ENCODE results near the gene SUPT20H. TPM values are rescaled to one million over a fixed set of nuclear protein-coding genes. Genes with fewer than 3 reads are reported as not detected.

Gene SUPT20H
- polyA plus RNA-seq, 1 donor (not counting 4 experiments of a cell fraction or from before 2014, with no cell fraction given), result 65.4 TPM

DNA sequence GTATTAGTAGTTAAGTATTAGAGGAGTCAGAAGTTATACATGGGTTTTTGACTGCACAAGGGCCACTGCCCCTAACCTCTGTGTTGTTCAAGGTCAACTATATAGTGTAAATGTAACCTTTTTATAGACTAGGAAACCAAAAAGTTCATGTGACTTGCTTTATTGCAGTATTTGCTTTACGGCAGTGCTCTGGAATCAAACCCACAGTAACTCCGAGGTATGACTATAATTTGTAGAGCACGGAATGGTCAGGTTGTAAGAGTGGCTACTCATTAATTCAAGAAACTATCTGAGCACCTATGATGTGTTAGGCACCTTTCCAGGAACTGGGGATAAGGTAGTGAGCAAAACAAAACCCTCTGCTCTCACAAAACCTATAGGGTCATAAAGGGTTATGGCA is 22.2 kb downstream of the SUPT20H start:
- Histone ChIP-seq H3K9me3 (ENCODE audit: control insufficient read depth, low read depth, low read length) (no peaks in the 10 kb centered on the region), H4K20me1 (ENCODE audit: control insufficient read depth, extremely low read depth, insufficient read depth, low read length) (no peaks in the 10 kb centered on the region), H3K27ac (ENCODE audit: control insufficient read depth, insufficient read depth, low read length) (no peak overlapping the region), H3K9me1 (ENCODE audit: control insufficient read depth, extremely low read depth, insufficient read depth, low read length) (no peaks in the 10 kb centered on the region), H3K9ac (ENCODE audit: control insufficient read depth, extremely low read depth, insufficient read depth, low read length) (no peak overlapping the region), H3K27me3 (ENCODE audit: control insufficient read depth, extremely low read depth, insufficient read depth, low read length) (no peaks in the 10 kb centered on the region), H3K36me3 (ENCODE audit: control insufficient read depth in 2 of 2, extremely low read depth in 1 of 2, insufficient read depth in 2 of 2, low read length in 2 of 2) (peaks cover 20 to 35% of the 10 kb centered on the region in 2 experiments), H3K4me3 (ENCODE audit: control insufficient read depth in 2 of 3, extremely low read depth in 1 of 3, insufficient read depth in 2 of 3, low read depth in 1 of 3, low read length in 3 of 3) (no peak overlapping the region), H3K79me2 (ENCODE audit: control insufficient read depth, insufficient read depth, low read length) (no peaks in the 10 kb centered on the region), H3K4me2 (ENCODE audit: control insufficient read depth, extremely low read depth, insufficient read depth, low read depth, low read length) (no peak overlapping the region), H2AFZ (ENCODE audit: control insufficient read depth, low read length) (no peak overlapping the region), H3K4me1 (ENCODE audit: control insufficient read depth, extremely low read depth, insufficient read depth, low read length) (no peaks in the 10 kb centered on the region)
- dilution Hi-C loops (cut with MboI; ENCODE audit: extremely low pct_ligation_motif_present, low sequenced_read_pairs), result no loop called here
- TF ChIP-seq CTCF (optimal IDR thresholded peaks at IDR 0.05 in 1 of 3, IDR thresholded peaks at IDR 0.05 in 1 of 3, conservative IDR thresholded peaks at IDR 0.05 in 1 of 3; ENCODE audit: extremely low read depth in 1 of 3, insufficient read depth in 2 of 3, low read length in 3 of 3), result no peak
- no peak for TF ChIP-seq EZH2 (IDR thresholded peaks at IDR 0.05; ENCODE audit: low read length)
- FAIRE-seq (no peak), DNase-seq (ENCODE audit: low read depth, low spot score) (no peak)

GRCh38 chr13:37029617-37030016 is 29.9 kb downstream of the SUPT20H start:
- Histone ChIP-seq H2AFZ (ENCODE audit: control insufficient read depth, low read length) (no peak overlapping the region), H4K20me1 (ENCODE audit: control insufficient read depth, extremely low read depth, insufficient read depth, low read length) (no peaks in the 10 kb centered on the region), H3K4me3 (ENCODE audit: control insufficient read depth in 2 of 3, extremely low read depth in 1 of 3, insufficient read depth in 2 of 3, low read depth in 1 of 3, low read length in 3 of 3) (no peak overlapping the region), H3K27me3 (ENCODE audit: control insufficient read depth, extremely low read depth, insufficient read depth, low read length) (no peaks in the 10 kb centered on the region), H3K79me2 (ENCODE audit: control insufficient read depth, insufficient read depth, low read length) (no peaks in the 10 kb centered on the region), H3K9me1 (ENCODE audit: control insufficient read depth, extremely low read depth, insufficient read depth, low read length) (no peaks in the 10 kb centered on the region), H3K27ac (ENCODE audit: control insufficient read depth, insufficient read depth, low read length) (no peak overlapping the region), H3K36me3 (ENCODE audit: control insufficient read depth in 2 of 2, extremely low read depth in 1 of 2, insufficient read depth in 2 of 2, low read length in 2 of 2) (peaks cover 20 to 25% of the 10 kb centered on the region in 2 experiments), H3K9me3 (ENCODE audit: control insufficient read depth, low read depth, low read length) (no peaks in the 10 kb centered on the region), H3K4me2 (ENCODE audit: control insufficient read depth, extremely low read depth, insufficient read depth, low read depth, low read length) (no peak overlapping the region), H3K9ac (ENCODE audit: control insufficient read depth, extremely low read depth, insufficient read depth, low read length) (no peak overlapping the region), H3K4me1 (ENCODE audit: control insufficient read depth, extremely low read depth, insufficient read depth, low read length) (no peaks in the 10 kb centered on the region)
- dilution Hi-C loops (cut with MboI; ENCODE audit: extremely low pct_ligation_motif_present, low sequenced_read_pairs), result no loop called here
- FAIRE-seq, result no peak
- no peak for TF ChIP-seq EZH2 (IDR thresholded peaks at IDR 0.05; ENCODE audit: low read length)
- DNase-seq (ENCODE audit: low read depth, low spot score), result no peak

- H3K9me1 ChIP-seq (ENCODE audit: control insufficient read depth, extremely low read depth, insufficient read depth, low read length), result no peaks in the 10 kb centered on the region
- H3K9ac ChIP-seq (ENCODE audit: control insufficient read depth, extremely low read depth, insufficient read depth, low read length), result no peak overlapping the region
- TF ChIP-seq CTCF (optimal IDR thresholded peaks at IDR 0.05 in 1 of 3, IDR thresholded peaks at IDR 0.05 in 1 of 3, conservative IDR thresholded peaks at IDR 0.05 in 1 of 3; ENCODE audit: extremely low read depth in 1 of 3, insufficient read depth in 2 of 3, low read length in 3 of 3) (no peak), EZH2 (IDR thresholded peaks at IDR 0.05; ENCODE audit: low read length) (no peak)
- H3K4me2 ChIP-seq (ENCODE audit: control insufficient read depth, extremely low read depth, insufficient read depth, low read depth, low read length), result no peak overlapping the region
- no peak overlapping the region for H3K27ac ChIP-seq (ENCODE audit: control insufficient read depth, insufficient read depth, low read length)
- peaks cover 12 to 13% of the 10 kb centered on the region in 2 experiments for H3K36me3 ChIP-seq (ENCODE audit: control insufficient read depth in 2 of 2, extremely low read depth in 1 of 2, insufficient read depth in 2 of 2, low read length in 2 of 2)
- FAIRE-seq (no peak), DNase-seq (ENCODE audit: low read depth, low spot score) (no peak)
- H3K4me3 ChIP-seq (ENCODE audit: control insufficient read depth in 2 of 3, extremely low read depth in 1 of 3, insufficient read depth in 2 of 3, low read depth in 1 of 3, low read length in 3 of 3), result no peak overlapping the region
- dilution Hi-C loops (cut with MboI; ENCODE audit: extremely low pct_ligation_motif_present, low sequenced_read_pairs), result no loop called here
- H2AFZ ChIP-seq (ENCODE audit: control insufficient read depth, low read length), result no peak overlapping the region
- H3K27me3 ChIP-seq (ENCODE audit: control insufficient read depth, extremely low read depth, insufficient read depth, low read length), result no peaks in the 10 kb centered on the region
- H3K79me2 ChIP-seq (ENCODE audit: control insufficient read depth, insufficient read depth, low read length), result no peaks in the 10 kb centered on the region
- no peaks in the 10 kb centered on the region for H4K20me1 ChIP-seq (ENCODE audit: control insufficient read depth, extremely low read depth, insufficient read depth, low read length)
- no peaks in the 10 kb centered on the region for H3K4me1 ChIP-seq (ENCODE audit: control insufficient read depth, extremely low read depth, insufficient read depth, low read length)
- no peaks in the 10 kb centered on the region for H3K9me3 ChIP-seq (ENCODE audit: control insufficient read depth, low read depth, low read length)
These were observed 31.8 kb downstream of the SUPT20H start for GRCh38 chr13:37027639-37028038.

All from keratinocyte (primary cell).